ENCODE measurements around the gene PTGES2. TPM values are rescaled to one million over a fixed set of nuclear protein-coding genes. Genes with fewer than 3 reads are reported as not detected.

The PTGES2 gene
- total RNA-seq, 1 donor from 2014 or later = 89.8 TPM

GRCh38 chr9:128094166-128094949, 33.2 kb downstream of the PTGES2 start:
- H3K4me3 Mint-ChIP-seq = peak overlapping the region; percentile 85
- H3K9me3 Mint-ChIP-seq = no peaks in the 10 kb centered on the region
- DNase-seq = peak; percentile 95
- H3K36me3 Mint-ChIP-seq (ENCODE audit: low read depth) = peaks cover 3% of the 10 kb centered on the region
- intact Hi-C loops (cut with micrococcal nuclease) = loop anchor here (1.0 kb wide), 3 partner anchors 22 to 34 kb away; partner anchors contain the start of gene NAIF1
- no peaks in the 10 kb centered on the region for H3K27me3 Mint-ChIP-seq
- H3K27ac Mint-ChIP-seq = peak overlapping the region; percentile 98
- peaks cover 55% of the 10 kb centered on the region for H3K4me1 Mint-ChIP-seq

GRCh38 chr9:128093011-128093410, 34.5 kb downstream of the PTGES2 start:
- Mint-ChIP-seq H3K4me1 (peaks cover 56% of the 10 kb centered on the region), H3K36me3 (ENCODE audit: low read depth) (peaks cover 3% of the 10 kb centered on the region), H3K27me3 (no peaks in the 10 kb centered on the region), H3K9me3 (no peaks in the 10 kb centered on the region), H3K27ac (peak overlapping the region; percentile 98), H3K4me3 (peak overlapping the region; percentile 85)
- no peak for DNase-seq
- intact Hi-C loops (cut with micrococcal nuclease) = no loop called here

- H3K4me1 Mint-ChIP-seq = peaks cover 56% of the 10 kb centered on the region
- peak overlapping the region; percentile 85 for H3K4me3 Mint-ChIP-seq
- DNase-seq = no peak
- H3K27me3 Mint-ChIP-seq = no peaks in the 10 kb centered on the region
- H3K9me3 Mint-ChIP-seq = no peaks in the 10 kb centered on the region
- intact Hi-C loops (cut with micrococcal nuclease) = no loop called here
- peak overlapping the region; percentile 98 for H3K27ac Mint-ChIP-seq
- peaks cover 7% of the 10 kb centered on the region for H3K36me3 Mint-ChIP-seq (ENCODE audit: low read depth)
Measured at GRCh38 chr9:128092199-128092977, 35.1 kb downstream of the PTGES2 start.

- Mint-ChIP-seq H3K27ac (peak overlapping the region; percentile 68), H3K36me3 (ENCODE audit: low read depth) (peaks cover 7% of the 10 kb centered on the region), H3K9me3 (no peaks in the 10 kb centered on the region), H3K4me3 (peak overlapping the region; percentile 37), H3K27me3 (no peaks in the 10 kb centered on the region), H3K4me1 (peaks cover 51% of the 10 kb centered on the region)
- intact Hi-C loops (cut with micrococcal nuclease) = no loop called here
- no peak for DNase-seq
Measured at GRCh38 chr9:128091571-128091970, 36.0 kb downstream of the PTGES2 start.

- H3K4me1 Mint-ChIP-seq = peaks cover 49% of the 10 kb centered on the region
Measured at GRCh38 chr9:128091144-128091543, 36.4 kb downstream of the PTGES2 start.

GRCh38 chr9:128089299-128089698, 38.2 kb downstream of the PTGES2 start:
- no peak for DNase-seq
- Mint-ChIP-seq H3K27ac (no peak overlapping the region), H3K9me3 (no peaks in the 10 kb centered on the region), H3K36me3 (ENCODE audit: low read depth) (peaks cover 7% of the 10 kb centered on the region), H3K4me3 (no peak overlapping the region), H3K27me3 (no peaks in the 10 kb centered on the region), H3K4me1 (peaks cover 47% of the 10 kb centered on the region)
- intact Hi-C loops (cut with micrococcal nuclease) = no loop called here

More at GRCh38 chr9:128091144-128091543, 36.4 kb downstream of the PTGES2 start:
- H3K27me3 Mint-ChIP-seq = no peaks in the 10 kb centered on the region
- no peak overlapping the region for H3K4me3 Mint-ChIP-seq
- no peak for DNase-seq
- no peaks in the 10 kb centered on the region for H3K9me3 Mint-ChIP-seq
- H3K27ac Mint-ChIP-seq = peak overlapping the region; percentile 51
- H3K36me3 Mint-ChIP-seq (ENCODE audit: low read depth) = peaks cover 7% of the 10 kb centered on the region
- intact Hi-C loops (cut with micrococcal nuclease) = no loop called here

- Mint-ChIP-seq H3K9me3 (no peaks in the 10 kb centered on the region), H3K4me3 (no peak overlapping the region), H3K27me3 (no peaks in the 10 kb centered on the region), H3K27ac (no peak overlapping the region), H3K4me1 (peaks cover 43% of the 10 kb centered on the region), H3K36me3 (ENCODE audit: low read depth) (peaks cover 9% of the 10 kb centered on the region)
- intact Hi-C loops (cut with micrococcal nuclease) = no loop called here
- DNase-seq = no peak
Measured at GRCh38 chr9:128088253-128088945, 39.1 kb downstream of the PTGES2 start.

GRCh38 chr9:128087262-128087661, 40.3 kb downstream of the PTGES2 start:
- intact Hi-C loops (cut with micrococcal nuclease) = no loop called here
- Mint-ChIP-seq H3K27me3 (no peaks in the 10 kb centered on the region), H3K27ac (no peak overlapping the region), H3K9me3 (no peaks in the 10 kb centered on the region), H3K4me3 (no peak overlapping the region), H3K36me3 (ENCODE audit: low read depth) (peaks cover 9% of the 10 kb centered on the region), H3K4me1 (peaks cover 32% of the 10 kb centered on the region)
- no peak for DNase-seq

- no peaks in the 10 kb centered on the region for H3K9me3 Mint-ChIP-seq
- peak; percentile 54 for DNase-seq
- H3K36me3 Mint-ChIP-seq (ENCODE audit: low read depth) = peaks cover 9% of the 10 kb centered on the region
- peaks cover 29% of the 10 kb centered on the region for H3K4me1 Mint-ChIP-seq
- no peak overlapping the region for H3K4me3 Mint-ChIP-seq
- H3K27ac Mint-ChIP-seq = no peak overlapping the region
- no peaks in the 10 kb centered on the region for H3K27me3 Mint-ChIP-seq
- intact Hi-C loops (cut with micrococcal nuclease) = no loop called here
Measured at GRCh38 chr9:128085943-128086342, 41.6 kb downstream of the PTGES2 start.

- H3K36me3 Mint-ChIP-seq (ENCODE audit: low read depth) = peaks cover 10% of the 10 kb centered on the region
- no peaks in the 10 kb centered on the region for H3K9me3 Mint-ChIP-seq
- intact Hi-C loops (cut with micrococcal nuclease) = loop anchor here (5.0 kb wide), 2 partner anchors 33 to 52 kb away; no protein-coding TSS in a partner anchor
- no peaks in the 10 kb centered on the region for H3K27me3 Mint-ChIP-seq
- DNase-seq = no peak
- no peak overlapping the region for H3K4me3 Mint-ChIP-seq
- H3K4me1 Mint-ChIP-seq = peaks cover 26% of the 10 kb centered on the region
- H3K27ac Mint-ChIP-seq = no peak overlapping the region
Measured at GRCh38 chr9:128084746-128085145, 42.8 kb downstream of the PTGES2 start.

- H3K36me3 Mint-ChIP-seq (ENCODE audit: low read depth) = peaks cover 8% of the 10 kb centered on the region
- intact Hi-C loops (cut with micrococcal nuclease) = loop anchor here (5.0 kb wide), 2 partner anchors 35 to 50 kb away; no protein-coding TSS in a partner anchor
- no peaks in the 10 kb centered on the region for H3K9me3 Mint-ChIP-seq
- no peak overlapping the region for H3K4me3 Mint-ChIP-seq
- peaks cover 33% of the 10 kb centered on the region for H3K4me1 Mint-ChIP-seq
- peak overlapping the region; percentile 11 for H3K27ac Mint-ChIP-seq
- no peaks in the 10 kb centered on the region for H3K27me3 Mint-ChIP-seq
- DNase-seq = no peak
Measured at GRCh38 chr9:128082151-128082550, 45.4 kb downstream of the PTGES2 start.

GRCh38 chr9:128081056-128081455, 46.5 kb downstream of the PTGES2 start:
- no peak for DNase-seq
- intact Hi-C loops (cut with micrococcal nuclease) = loop anchor here (5.0 kb wide), 2 partner anchors 36 to 49 kb away; no protein-coding TSS in a partner anchor
- peaks cover 13% of the 10 kb centered on the region for H3K36me3 Mint-ChIP-seq (ENCODE audit: low read depth)
- no peak overlapping the region for H3K4me3 Mint-ChIP-seq
- H3K27ac Mint-ChIP-seq = peak overlapping the region; percentile 20
- H3K4me1 Mint-ChIP-seq = peaks cover 40% of the 10 kb centered on the region
- H3K27me3 Mint-ChIP-seq = no peaks in the 10 kb centered on the region
- H3K9me3 Mint-ChIP-seq = no peaks in the 10 kb centered on the region

GRCh38 chr9:128080206-128080605, 47.3 kb downstream of the PTGES2 start:
- Mint-ChIP-seq H3K36me3 (ENCODE audit: low read depth) (peaks cover 11% of the 10 kb centered on the region), H3K27me3 (no peaks in the 10 kb centered on the region), H3K9me3 (no peaks in the 10 kb centered on the region), H3K4me3 (no peak overlapping the region), H3K27ac (no peak overlapping the region), H3K4me1 (peaks cover 35% of the 10 kb centered on the region)
- DNase-seq = no peak
- intact Hi-C loops (cut with micrococcal nuclease) = loop anchor here (5.0 kb wide), 2 partner anchors 37 to 48 kb away; no protein-coding TSS in a partner anchor

Measured in activated CD4-positive, alpha-beta T cell treated with anti-CD3 and anti-CD28 coated beads, Interleukin-2, amount 10 ng/mL, durations not matched to agents 24 days and 14 days (primary cell).